Upper lobe of left lung (tissue), 4 donors: ENCODE results near the gene PHF21B.

ENCODE experiments used
- EP300 ChIP-seq, 4 donors: sonication (generic); formaldehyde crosslinking; IDR thresholded peaks; one replicate each; pipeline ENCODE4 v1.5.1; 2017; ENCODE audit warnings: antibody characterized with exemption in 4 of 4, control low read depth in 2 of 4
- POLR2AphosphoS5 ChIP-seq, 2 donors: sonication (generic); formaldehyde crosslinking; IDR thresholded peaks; one replicate each; pipeline ENCODE4 v1.5.1; 2017; ENCODE audit warnings: antibody characterized with exemption in 2 of 2
- TF ChIP-seq, protein P1 (sequence below), 6 experiments: fragments of 450-650 bp in 4 of 6; fragments of 200-600 bp in 2 of 6; sonication (generic) in 2 of 6; IDR thresholded peaks; one replicate each; pipeline ENCODE4 v1.5.1; 2016 to 2019; ENCODE audit warnings: antibody characterized with exemption in 6 of 6

DNA sequence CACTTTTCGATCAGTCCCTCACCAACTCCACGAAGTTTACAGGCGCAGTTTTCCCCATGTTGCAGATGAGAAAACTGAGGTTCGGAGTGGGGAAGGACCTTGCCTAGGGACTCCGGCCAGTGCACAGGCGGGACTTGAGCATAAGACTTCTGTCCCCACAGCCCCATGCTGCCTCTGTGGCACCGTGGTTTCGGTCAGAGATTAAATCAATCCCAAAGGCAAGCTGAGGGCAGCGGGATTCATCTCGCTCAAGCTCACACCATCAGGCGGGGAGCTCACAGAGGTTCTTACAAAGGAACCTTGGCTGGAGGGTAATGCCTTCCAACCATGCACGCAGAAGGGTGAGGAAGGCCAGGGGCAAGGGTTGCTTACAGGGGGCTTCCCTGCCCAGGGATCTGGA is 115.5 kb downstream of the PHF21B start:
- TF ChIP-seq, protein P1, sequence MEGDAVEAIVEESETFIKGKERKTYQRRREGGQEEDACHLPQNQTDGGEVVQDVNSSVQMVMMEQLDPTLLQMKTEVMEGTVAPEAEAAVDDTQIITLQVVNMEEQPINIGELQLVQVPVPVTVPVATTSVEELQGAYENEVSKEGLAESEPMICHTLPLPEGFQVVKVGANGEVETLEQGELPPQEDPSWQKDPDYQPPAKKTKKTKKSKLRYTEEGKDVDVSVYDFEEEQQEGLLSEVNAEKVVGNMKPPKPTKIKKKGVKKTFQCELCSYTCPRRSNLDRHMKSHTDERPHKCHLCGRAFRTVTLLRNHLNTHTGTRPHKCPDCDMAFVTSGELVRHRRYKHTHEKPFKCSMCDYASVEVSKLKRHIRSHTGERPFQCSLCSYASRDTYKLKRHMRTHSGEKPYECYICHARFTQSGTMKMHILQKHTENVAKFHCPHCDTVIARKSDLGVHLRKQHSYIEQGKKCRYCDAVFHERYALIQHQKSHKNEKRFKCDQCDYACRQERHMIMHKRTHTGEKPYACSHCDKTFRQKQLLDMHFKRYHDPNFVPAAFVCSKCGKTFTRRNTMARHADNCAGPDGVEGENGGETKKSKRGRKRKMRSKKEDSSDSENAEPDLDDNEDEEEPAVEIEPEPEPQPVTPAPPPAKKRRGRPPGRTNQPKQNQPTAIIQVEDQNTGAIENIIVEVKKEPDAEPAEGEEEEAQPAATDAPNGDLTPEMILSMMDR (IDR thresholded peaks at IDR 0.05): no peak
- TF ChIP-seq EP300 (IDR thresholded peaks at IDR 0.05): no peak
- TF ChIP-seq POLR2AphosphoS5 (IDR thresholded peaks at IDR 0.05): no peak
